ENCODE data around the gene ZNF740.

DNA sequence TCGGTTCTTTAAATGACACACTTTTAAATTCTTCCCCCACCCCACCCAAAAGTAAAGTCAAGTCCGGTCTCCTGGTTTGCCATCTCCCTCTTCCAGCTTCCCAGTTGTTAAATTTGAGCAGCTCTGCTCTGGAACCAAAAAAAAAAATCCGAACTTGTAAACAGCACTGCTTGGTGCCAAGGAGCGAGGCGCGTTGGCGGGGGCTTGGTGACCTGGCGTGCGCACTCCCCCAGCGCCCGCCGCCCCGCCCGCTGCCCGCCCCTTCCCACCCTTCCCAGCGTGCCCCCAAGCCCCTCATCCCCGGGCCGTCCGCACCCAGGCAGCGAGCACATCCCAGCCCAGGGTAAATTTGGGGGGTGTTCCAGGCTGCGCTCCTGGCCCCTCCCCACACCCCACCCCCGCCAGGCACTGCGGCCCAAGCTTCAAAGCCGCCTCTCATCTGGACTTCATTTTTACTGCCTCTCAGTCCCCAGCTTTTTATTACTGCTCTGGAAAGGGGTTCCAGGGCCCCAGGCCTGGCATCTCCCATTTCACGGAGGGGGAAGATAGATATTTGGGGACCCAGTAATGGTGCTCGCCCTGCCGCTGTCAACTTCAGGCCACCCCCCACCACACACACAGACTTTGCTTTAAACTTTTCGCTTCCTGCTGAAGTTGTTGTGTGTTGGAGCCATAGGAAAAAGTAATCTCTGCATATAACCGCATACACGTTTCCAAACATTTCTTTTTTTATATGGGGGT is 38.2 kb downstream of the ZNF740 start:
- TF ChIP-seq ZEB2 (tag by site-specific recombination; IDR thresholded peaks at IDR 0.05): no peak
- no peak for TF ChIP-seq SP2 (tag by site-specific recombination; IDR thresholded peaks at IDR 0.05)
- TF ChIP-seq HOXA7 (CRISPR knock-in tag; IDR thresholded peaks at IDR 0.05; ENCODE audit: borderline replicate concordance): no peak
- TF ChIP-seq, protein P1, sequence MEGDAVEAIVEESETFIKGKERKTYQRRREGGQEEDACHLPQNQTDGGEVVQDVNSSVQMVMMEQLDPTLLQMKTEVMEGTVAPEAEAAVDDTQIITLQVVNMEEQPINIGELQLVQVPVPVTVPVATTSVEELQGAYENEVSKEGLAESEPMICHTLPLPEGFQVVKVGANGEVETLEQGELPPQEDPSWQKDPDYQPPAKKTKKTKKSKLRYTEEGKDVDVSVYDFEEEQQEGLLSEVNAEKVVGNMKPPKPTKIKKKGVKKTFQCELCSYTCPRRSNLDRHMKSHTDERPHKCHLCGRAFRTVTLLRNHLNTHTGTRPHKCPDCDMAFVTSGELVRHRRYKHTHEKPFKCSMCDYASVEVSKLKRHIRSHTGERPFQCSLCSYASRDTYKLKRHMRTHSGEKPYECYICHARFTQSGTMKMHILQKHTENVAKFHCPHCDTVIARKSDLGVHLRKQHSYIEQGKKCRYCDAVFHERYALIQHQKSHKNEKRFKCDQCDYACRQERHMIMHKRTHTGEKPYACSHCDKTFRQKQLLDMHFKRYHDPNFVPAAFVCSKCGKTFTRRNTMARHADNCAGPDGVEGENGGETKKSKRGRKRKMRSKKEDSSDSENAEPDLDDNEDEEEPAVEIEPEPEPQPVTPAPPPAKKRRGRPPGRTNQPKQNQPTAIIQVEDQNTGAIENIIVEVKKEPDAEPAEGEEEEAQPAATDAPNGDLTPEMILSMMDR (tag by site-specific recombination; IDR thresholded peaks at IDR 0.05): no peak
- TF ChIP-seq ZNF660 (tag by site-specific recombination; IDR thresholded peaks at IDR 0.05): no peak
